B cell (primary cell): ENCODE data around the gene POLK. TPM values are rescaled to one million over a fixed set of nuclear protein-coding genes. Genes with fewer than 3 reads are reported as not detected.

Source experiments
- ATAC-seq: fragments of 200-7000 bp; cut with Tn5 transposase; one replicate; pipeline ENCODE4 v1.10.0; 2021; ENCODE audit warnings: low read depth, mild to moderate bottlenecking, moderate number of reproducible peaks, moderate library complexity
- CTCF ChIA-PET: fragments of 350-600 bp; sonication (Branson Sonifier 250); formaldehyde crosslinking; loops from one replicate; lab custom pipeline; 2021; ENCODE audit warnings: antibody characterized with exemption, inconsistent platforms; lab: Charles Lee
- POLR2A ChIA-PET: fragments of 350-600 bp; sonication (Branson Sonifier 250); formaldehyde crosslinking; loops from one replicate; lab custom pipeline; 2021; ENCODE audit warnings: antibody characterized with exemption; lab: Charles Lee
- DNase-seq: peaks from one replicate; pipeline ENCODE4 v3.0.0; 2013
- H2AFZ ChIP-seq: 2 replicates; pipeline ENCODE4 v1.6.1; 2012; ENCODE audit warnings: mild to moderate bottlenecking, low read depth, low read length; ENCODE audit not compliant: insufficient read depth, poor library complexity, severe bottlenecking
- H3K27ac ChIP-seq, 2 donors: 1 replicate in 1 of 2; 2 replicates in 1 of 2; pipeline ENCODE4 v1.5.1; 2012 to 2013; ENCODE audit warnings: low read length in 2 of 2, mild to moderate bottlenecking in 2 of 2, moderate library complexity in 1 of 2
- H3K27me3 ChIP-seq, 4 experiments: fragments of 200-600 bp in 1 of 4; sonication (generic) in 1 of 4; replicated peaks in 1 of 4; 1 replicate in 2 of 4; 2 replicates in 2 of 4; pipeline versions ENCODE4 v1.6.1 to v1.7.0; 2013 to 2016; ENCODE audit warnings: low read length in 3 of 4, mild to moderate bottlenecking in 2 of 4, mixed read lengths in 1 of 4, moderate library complexity in 1 of 4; ENCODE audit not compliant: insufficient read depth in 4 of 4, control insufficient read depth in 3 of 4; ENCODE audit errors: control extremely low read depth in 1 of 4
- H3K36me3 ChIP-seq, 2 experiments: replicated peaks in 1 of 2; 1 replicate in 1 of 2; 2 replicates in 1 of 2; pipeline versions ENCODE4 v1.6.1 to v1.7.1; 2013; ENCODE audit warnings: low read length in 1 of 2; ENCODE audit not compliant: insufficient read depth in 2 of 2, control insufficient read depth in 1 of 2; ENCODE audit errors: control extremely low read depth in 1 of 2, extremely low read depth in 1 of 2
- H3K4me1 ChIP-seq, 2 donors: fragments of 200-600 bp in 1 of 2; sonication (generic) in 1 of 2; 1 replicate in 1 of 2; 2 replicates in 1 of 2; pipeline versions ENCODE4 v1.5.1 to v1.6.1; 2013 to 2017; ENCODE audit warnings: low read length in 2 of 2; ENCODE audit not compliant: control insufficient read depth in 2 of 2, insufficient read depth in 2 of 2
- H3K4me2 ChIP-seq: replicated peaks from 2 replicates; pipeline ENCODE3; 2012; ENCODE audit warnings: mild to moderate bottlenecking, low read depth, low read length; ENCODE audit not compliant: poor library complexity, severe bottlenecking
- H3K4me3 ChIP-seq, 5 experiments: fragments of 200-600 bp in 1 of 5; sonication (generic) in 1 of 5; 1 replicate in 3 of 5; 2 replicates in 2 of 5; pipeline versions ENCODE4 v1.5.1 to v1.7.0; 2011 to 2016; ENCODE audit warnings: low read length in 4 of 5, mild to moderate bottlenecking in 4 of 5, low read depth in 2 of 5, control low read depth in 1 of 5, moderate library complexity in 1 of 5; ENCODE audit not compliant: insufficient read depth in 1 of 5; ENCODE audit errors: control extremely low read depth in 1 of 5, extremely low read depth in 1 of 5
- H3K79me2 ChIP-seq: fragments of 200-600 bp; sonication (generic); one replicate; pipeline ENCODE4 v1.6.0; 2016; ENCODE audit warnings: low read length; ENCODE audit not compliant: control insufficient read depth, insufficient read depth
- H3K9ac ChIP-seq: fragments of 200-600 bp; sonication (generic); 2 replicates; pipeline ENCODE4 v1.6.1; 2017; ENCODE audit warnings: mild to moderate bottlenecking, low read length, moderate library complexity
- H3K9me3 ChIP-seq, 3 donors: one replicate each; pipeline versions ENCODE4 v1.6.1 to v1.7.1; 2013; ENCODE audit warnings: low read length in 2 of 3; ENCODE audit not compliant: control insufficient read depth in 2 of 3, insufficient read depth in 1 of 3; ENCODE audit errors: control extremely low read depth in 1 of 3
- H4K20me1 ChIP-seq: 2 replicates; pipeline ENCODE4 v1.6.0; 2012; ENCODE audit warnings: mild to moderate bottlenecking, low read length; ENCODE audit not compliant: insufficient read depth, control insufficient read depth, poor library complexity, severe bottlenecking
- H3K27ac Mint-ChIP-seq: one replicate; pipeline ENCODE4 v1.8.0; 2021; ENCODE audit warnings: mixed read lengths
- H3K27me3 Mint-ChIP-seq: one replicate; pipeline ENCODE4 v1.8.0; 2021; ENCODE audit warnings: mixed read lengths
- H3K4me1 Mint-ChIP-seq: one replicate; pipeline ENCODE4 v1.8.0; 2021; ENCODE audit warnings: mixed read lengths
- H3K4me3 Mint-ChIP-seq: one replicate; pipeline ENCODE4 v1.8.0; 2021; ENCODE audit warnings: mixed read lengths
- H3K9me3 Mint-ChIP-seq: one replicate; pipeline ENCODE4 v1.8.0; 2022; ENCODE audit warnings: mixed read lengths; ENCODE audit not compliant: insufficient read depth
- CTCF ChIP-seq: fragments of 200-600 bp; IDR thresholded peaks from one replicate; pipeline ENCODE4 v1.8.0; 2022; ENCODE audit warnings: antibody characterized with exemption, mild to moderate bottlenecking
- EZH2 ChIP-seq: IDR thresholded peaks from 2 replicates; pipeline ENCODE4 v1.6.1; 2012; ENCODE audit warnings: borderline replicate concordance, low read depth, mild to moderate bottlenecking, moderate library complexity, low read length; ENCODE audit not compliant: insufficient read depth, poor library complexity, severe bottlenecking
- WGBS: methylation state at CpG from one replicate; pipeline ENCODE4 v1.1.5; 2013; ENCODE audit warnings: missing lambda C conversion rate; ENCODE audit not compliant: insufficient coverage; 5-methylcytosine and 5-hydroxymethylcytosine counted together
- intact Hi-C: fragments of 100-400 bp; cut with micrococcal nuclease; formaldehyde crosslinking; loops from one replicate; pipeline ENCODE4 v1.10.0; 2022
- polyA plus RNA-seq: library from polyadenylated mRNA; depleted of rRNA; stranded (reverse); fragments of >200 nt; gene quantifications from 2 replicates; pipeline ENCODE4 v1.2.3, GENCODE V29; 2012
- total RNA-seq, 2 donors: library from RNA; stranded (reverse); fragments of 120-200 nt in 1 of 2; gene quantifications; 1 replicate in 1 of 2; 2 replicates in 1 of 2; pipeline versions ENCODE4 v1.2.3 to v1.2.4, GENCODE V29; 2013 to 2022

POLK gene
- total and polyA plus RNA-seq, 2 donors (not counting 1 experiment from before 2014, with no cell fraction given): 13.8 to 41.6 TPM

GRCh38 chr5:75622564-75622963 is 110.9 kb downstream of the POLK start:
- TF ChIP-seq EZH2 (no peak), CTCF (no peak)
- Histone ChIP-seq H3K27ac (no peak overlapping the region), H3K36me3 (no peaks in the 10 kb centered on the region), H3K4me2 (no peak overlapping the region), H3K9me3 (no peaks in the 10 kb centered on the region), H3K4me1 (no peaks in the 10 kb centered on the region), H4K20me1 (no peaks in the 10 kb centered on the region), H2AFZ (no peak overlapping the region), H3K27me3 (no peaks in the 10 kb centered on the region), H3K79me2 (no peaks in the 10 kb centered on the region), H3K9ac (no peak overlapping the region), H3K4me3 (no peak overlapping the region)
- Mint-ChIP-seq H3K27ac (no peak overlapping the region), H3K9me3 (no peaks in the 10 kb centered on the region), H3K4me1 (no peaks in the 10 kb centered on the region), H3K27me3 (no peaks in the 10 kb centered on the region), H3K4me3 (no peak overlapping the region)
- intact Hi-C loops: no loop called here
- no peak for DNase-seq
- ATAC-seq: no peak
- ChIA-PET CTCF (no interaction called here), POLR2A (no interaction called here)
- WGBS: 94% methylated on average over 3 of the region's 4 CpGs

DNA sequence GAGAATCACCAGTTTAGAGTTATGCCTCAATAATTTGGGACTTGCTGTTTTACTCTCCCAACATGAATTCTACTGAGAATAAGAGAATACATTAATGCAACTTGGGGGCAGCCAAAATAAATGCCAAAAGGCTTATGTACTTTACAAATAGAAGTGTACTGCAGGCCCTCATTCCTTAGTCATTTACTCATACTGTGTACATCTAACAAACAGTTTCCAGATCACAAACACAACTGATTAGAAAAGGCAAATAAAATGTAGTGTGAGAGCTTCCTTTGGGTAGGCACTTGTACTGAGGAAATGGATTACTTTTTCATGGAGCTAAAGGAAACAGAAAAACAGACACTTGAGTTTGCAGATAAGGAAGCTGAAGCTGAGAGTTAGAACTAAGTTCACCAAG is 112.2 kb downstream of the POLK start:
- H3K4me1 ChIP-seq: no peaks in the 10 kb centered on the region
- H3K4me3 ChIP-seq: no peak overlapping the region
- Mint-ChIP-seq H3K4me1 (no peaks in the 10 kb centered on the region), H3K9me3 (no peaks in the 10 kb centered on the region), H3K27ac (no peak overlapping the region), H3K27me3 (no peaks in the 10 kb centered on the region), H3K4me3 (no peak overlapping the region)
- H3K79me2 ChIP-seq: no peaks in the 10 kb centered on the region
- ChIA-PET POLR2A (no interaction called here), CTCF (no interaction called here)
- no peaks in the 10 kb centered on the region for H3K9me3 ChIP-seq
- no peak overlapping the region for H3K4me2 ChIP-seq
- H3K27ac ChIP-seq: no peak overlapping the region
- no peaks in the 10 kb centered on the region for H3K27me3 ChIP-seq
- TF ChIP-seq EZH2 (no peak), CTCF (no peak)
- no peaks in the 10 kb centered on the region for H3K36me3 ChIP-seq
- H2AFZ ChIP-seq: no peak overlapping the region
- no peaks in the 10 kb centered on the region for H4K20me1 ChIP-seq
- ATAC-seq: no peak
- intact Hi-C loops: no loop called here
- DNase-seq: no peak
- H3K9ac ChIP-seq: no peak overlapping the region
